Measurements from ENCODE around the gene MCEMP1. TPM values are rescaled to one million over a fixed set of nuclear protein-coding genes. Genes with fewer than 3 reads are reported as not detected.

The MCEMP1 gene
- total RNA-seq, 5 donors from 2014 or later (not counting 1 experiment from before 2014, with no cell fraction given) = 0.26 TPM; not detected in 4

GRCh38 chr19:7709932-7710460, 33.1 kb downstream of the MCEMP1 start:
- DNase-seq = no peak
- Histone ChIP-seq H3K4me1 (ENCODE audit: control insufficient read depth in 1 of 2, extremely low read depth in 1 of 2, insufficient read depth in 2 of 2, low read length in 2 of 2) (peaks cover 15 to 37% of the 10 kb centered on the region in 2 experiments), H3K36me3 (ENCODE audit: control insufficient read depth in 2 of 2, extremely low read depth in 1 of 2, insufficient read depth in 1 of 2, low read length in 1 of 2) (no peaks in the 10 kb centered on the region), H3K9me3 (no peaks in the 10 kb centered on the region), H3K4me3 (ENCODE audit: control insufficient read depth in 1 of 2, extremely low read depth in 1 of 2, low read length in 1 of 2) (no peak overlapping the region), H3K27me3 (replicated peaks in 1 of 2; ENCODE audit: control insufficient read depth in 2 of 2, extremely low read depth in 1 of 2, insufficient read depth in 2 of 2, low read length in 1 of 2) (peaks cover 0 to 9% of the 10 kb centered on the region in 2 experiments), H3K27ac (ENCODE audit: low read length) (no peak overlapping the region)
- Mint-ChIP-seq H3K36me3 (no peaks in the 10 kb centered on the region), H3K4me3 (no peak overlapping the region), H3K27me3 (no peaks in the 10 kb centered on the region), H3K27ac (no peak overlapping the region), H3K9me3 (no peaks in the 10 kb centered on the region), H3K4me1 (peaks cover 31 to 44% (median 43%) of the 10 kb centered on the region in 3 donors)
- WGBS (ENCODE audit: insufficient coverage) = 96% methylated on average over 3 of the region's 10 CpGs
- ChIA-PET CTCF (no interaction called here), POLR2A (no interaction called here)
- no peak for ATAC-seq (replicated peaks in 1 of 4)

GRCh38 chr19:7710616-7711015, 33.7 kb downstream of the MCEMP1 start:
- ChIA-PET CTCF (no interaction called here), POLR2A (no interaction called here)
- H3K4me3 ChIP-seq (ENCODE audit: control insufficient read depth in 1 of 2, extremely low read depth in 1 of 2, low read length in 1 of 2) = no peak overlapping the region
- Mint-ChIP-seq H3K9me3 (no peaks in the 10 kb centered on the region), H3K27ac (no peak overlapping the region), H3K4me3 (no peak overlapping the region), H3K27me3 (no peaks in the 10 kb centered on the region), H3K36me3 (no peaks in the 10 kb centered on the region), H3K4me1 (peaks cover 25 to 38% (median 37%) of the 10 kb centered on the region in 3 donors)
- no peak for ATAC-seq (replicated peaks in 1 of 4)
- peaks cover 0 to 9% of the 10 kb centered on the region in 2 experiments for H3K27me3 ChIP-seq (replicated peaks in 1 of 2; ENCODE audit: control insufficient read depth in 2 of 2, extremely low read depth in 1 of 2, insufficient read depth in 2 of 2, low read length in 1 of 2)
- 81% methylated on average over 5 of the region's 5 CpGs for WGBS (ENCODE audit: insufficient coverage)
- H3K27ac ChIP-seq (ENCODE audit: low read length) = no peak overlapping the region
- peaks cover 15 to 31% of the 10 kb centered on the region in 2 experiments for H3K4me1 ChIP-seq (ENCODE audit: control insufficient read depth in 1 of 2, extremely low read depth in 1 of 2, insufficient read depth in 2 of 2, low read length in 2 of 2)
- no peak for DNase-seq
- H3K9me3 ChIP-seq = no peaks in the 10 kb centered on the region
- H3K36me3 ChIP-seq (ENCODE audit: control insufficient read depth in 2 of 2, extremely low read depth in 1 of 2, insufficient read depth in 1 of 2, low read length in 1 of 2) = no peaks in the 10 kb centered on the region

DNA sequence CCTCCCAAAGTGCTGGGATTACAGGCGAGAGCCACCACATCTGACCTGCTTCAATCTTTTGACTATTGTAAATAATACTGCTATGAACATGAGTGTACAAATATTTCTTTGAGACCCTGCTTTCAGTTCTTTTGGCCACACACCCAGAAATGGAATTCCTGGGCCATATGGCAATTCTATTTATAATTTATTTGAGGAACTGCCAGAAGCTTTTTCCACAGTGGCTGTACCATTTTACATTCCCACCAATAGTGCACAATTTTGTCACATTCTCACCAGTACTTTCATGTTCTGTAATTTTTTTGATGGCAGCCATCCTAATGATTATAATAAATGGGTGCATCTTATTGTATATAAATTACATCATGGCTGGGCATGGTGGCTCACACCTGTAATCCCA, 38.8 kb downstream of the MCEMP1 start:
- DNase-seq (no peak), ATAC-seq (replicated peaks in 1 of 4) (no peak)
- Histone ChIP-seq H3K27ac (ENCODE audit: low read length) (no peak overlapping the region), H3K4me3 (ENCODE audit: control insufficient read depth in 1 of 2, extremely low read depth in 1 of 2, low read length in 1 of 2) (no peak overlapping the region), H3K27me3 (replicated peaks in 1 of 2; ENCODE audit: control insufficient read depth in 2 of 2, extremely low read depth in 1 of 2, insufficient read depth in 2 of 2, low read length in 1 of 2) (peaks cover 0 to 4% of the 10 kb centered on the region in 2 experiments), H3K9me3 (no peaks in the 10 kb centered on the region), H3K36me3 (ENCODE audit: control insufficient read depth in 2 of 2, extremely low read depth in 1 of 2, insufficient read depth in 1 of 2, low read length in 1 of 2) (no peaks in the 10 kb centered on the region), H3K4me1 (ENCODE audit: control insufficient read depth in 1 of 2, extremely low read depth in 1 of 2, insufficient read depth in 2 of 2, low read length in 2 of 2) (peaks cover 0 to 16% of the 10 kb centered on the region in 2 experiments)
- no CpG with 5 or more reads among the region's 1 CpG for WGBS (ENCODE audit: insufficient coverage)
- H3K4me1 Mint-ChIP-seq = peaks cover 6 to 15% (median 11%) of the 10 kb centered on the region in 3 donors
- ChIA-PET POLR2A (no interaction called here), CTCF (no interaction called here)
- no peak overlapping the region for H3K27ac Mint-ChIP-seq
- H3K9me3 Mint-ChIP-seq = peaks cover 0 to 4% (median 4%) of the 10 kb centered on the region in 3 donors
- no peaks in the 10 kb centered on the region for H3K27me3 Mint-ChIP-seq
- H3K36me3 Mint-ChIP-seq = no peaks in the 10 kb centered on the region
- no peak overlapping the region for H3K4me3 Mint-ChIP-seq

DNA sequence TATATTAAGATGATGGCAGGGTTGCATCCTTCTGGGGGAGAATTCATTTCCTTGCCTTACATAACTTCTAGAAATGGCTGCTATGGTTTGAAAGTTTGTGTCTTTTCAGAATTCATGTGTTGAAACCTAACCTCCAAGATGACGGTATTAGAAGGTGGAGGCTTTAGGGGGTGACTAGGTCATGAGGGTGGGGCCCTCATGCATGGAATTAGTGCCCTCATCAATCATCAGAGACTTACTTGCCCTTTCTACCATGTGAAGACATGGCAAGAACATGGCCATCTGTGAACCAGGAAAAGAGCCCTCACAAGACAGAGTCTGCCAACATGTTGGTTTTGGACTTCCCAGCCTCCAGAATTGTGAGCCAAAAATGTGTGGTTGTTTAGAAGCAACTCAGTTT, 39.9 kb downstream of the MCEMP1 start:
- H3K27ac Mint-ChIP-seq = no peak overlapping the region
- WGBS (ENCODE audit: insufficient coverage) = no CpG with 5 or more reads among the region's 1 CpG

GRCh38 chr19:7718668-7719067, 41.8 kb downstream of the MCEMP1 start:
- Histone ChIP-seq H3K4me1 (ENCODE audit: control insufficient read depth in 1 of 2, extremely low read depth in 1 of 2, insufficient read depth in 2 of 2, low read length in 2 of 2) (peaks cover 0 to 16% of the 10 kb centered on the region in 2 experiments), H3K36me3 (ENCODE audit: control insufficient read depth in 2 of 2, extremely low read depth in 1 of 2, insufficient read depth in 1 of 2, low read length in 1 of 2) (no peaks in the 10 kb centered on the region), H3K9me3 (no peaks in the 10 kb centered on the region), H3K27ac (ENCODE audit: low read length) (no peak overlapping the region), H3K4me3 (ENCODE audit: control insufficient read depth in 1 of 2, extremely low read depth in 1 of 2, low read length in 1 of 2) (no peak overlapping the region), H3K27me3 (replicated peaks in 1 of 2; ENCODE audit: control insufficient read depth in 2 of 2, extremely low read depth in 1 of 2, insufficient read depth in 2 of 2, low read length in 1 of 2) (peaks cover 0 to 8% of the 10 kb centered on the region in 2 experiments)
- ChIA-PET CTCF (no interaction called here), POLR2A (no interaction called here)
- ATAC-seq (replicated peaks in 1 of 4) (peak in 2 of 4 experiments; percentile 53 to 68), DNase-seq (peak in 10 of 35 experiments; percentile 6 to 45 (median 12))
- Mint-ChIP-seq H3K27ac (peak overlapping the region in 1 of 2 donors; percentile 52), H3K36me3 (no peaks in the 10 kb centered on the region), H3K27me3 (no peaks in the 10 kb centered on the region), H3K4me3 (peak overlapping the region in 2 of 3 donors; percentile 13 to 43), H3K9me3 (peaks cover 0 to 4% (median 4%) of the 10 kb centered on the region in 3 donors), H3K4me1 (peaks cover 6 to 14% (median 8%) of the 10 kb centered on the region in 3 donors)
- 80% methylated on average over 3 of the region's 8 CpGs for WGBS (ENCODE audit: insufficient coverage)

More for the DNA sequence above, 39.9 kb downstream of the MCEMP1 start:
- H3K4me1 ChIP-seq (ENCODE audit: control insufficient read depth in 1 of 2, extremely low read depth in 1 of 2, insufficient read depth in 2 of 2, low read length in 2 of 2) = peaks cover 0 to 16% of the 10 kb centered on the region in 2 experiments
- H3K27ac ChIP-seq (ENCODE audit: low read length) = no peak overlapping the region
- ChIA-PET POLR2A (no interaction called here), CTCF (no interaction called here)
- DNase-seq = no peak
- Mint-ChIP-seq H3K9me3 (peaks cover 0 to 4% (median 4%) of the 10 kb centered on the region in 3 donors), H3K4me3 (no peak overlapping the region), H3K36me3 (no peaks in the 10 kb centered on the region), H3K4me1 (peaks cover 6 to 14% (median 8%) of the 10 kb centered on the region in 3 donors), H3K27me3 (no peaks in the 10 kb centered on the region)
- H3K9me3 ChIP-seq = no peaks in the 10 kb centered on the region
- no peaks in the 10 kb centered on the region for H3K36me3 ChIP-seq (ENCODE audit: control insufficient read depth in 2 of 2, extremely low read depth in 1 of 2, insufficient read depth in 1 of 2, low read length in 1 of 2)
- no peak for ATAC-seq (replicated peaks in 1 of 4)
- H3K4me3 ChIP-seq (ENCODE audit: control insufficient read depth in 1 of 2, extremely low read depth in 1 of 2, low read length in 1 of 2) = no peak overlapping the region
- H3K27me3 ChIP-seq (replicated peaks in 1 of 2; ENCODE audit: control insufficient read depth in 2 of 2, extremely low read depth in 1 of 2, insufficient read depth in 2 of 2, low read length in 1 of 2) = peaks cover 0 to 4% of the 10 kb centered on the region in 2 experiments

DNA sequence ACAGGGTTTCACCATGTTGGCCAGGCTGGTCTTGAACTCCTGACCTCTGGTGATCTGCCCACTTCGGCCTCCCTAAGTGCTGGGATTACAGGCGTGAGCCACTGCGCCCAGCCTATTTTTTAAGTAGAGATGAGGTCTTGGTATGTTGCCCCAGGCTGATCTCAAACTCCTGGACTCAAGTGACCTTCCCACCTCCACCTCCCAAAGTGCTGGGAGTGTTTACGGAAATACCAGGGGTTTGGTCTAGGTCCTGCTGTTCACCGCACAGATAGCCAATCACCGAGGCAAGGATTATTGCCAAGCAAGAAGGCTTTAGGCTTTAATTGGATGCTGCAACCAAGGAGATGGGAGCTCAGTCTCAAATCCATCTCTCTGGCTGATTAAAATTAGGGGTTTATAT, 43.5 kb downstream of the MCEMP1 start:
- Mint-ChIP-seq H3K36me3 (no peaks in the 10 kb centered on the region), H3K4me3 (no peak overlapping the region), H3K27ac (no peak overlapping the region), H3K9me3 (peaks cover 0 to 4% (median 4%) of the 10 kb centered on the region in 3 donors), H3K4me1 (peaks cover 6 to 9% (median 8%) of the 10 kb centered on the region in 3 donors), H3K27me3 (peaks cover 0 to 2% of the 10 kb centered on the region in 2 donors)
- Histone ChIP-seq H3K4me1 (ENCODE audit: control insufficient read depth in 1 of 2, extremely low read depth in 1 of 2, insufficient read depth in 2 of 2, low read length in 2 of 2) (peaks cover 0 to 16% of the 10 kb centered on the region in 2 experiments), H3K27me3 (replicated peaks in 1 of 2; ENCODE audit: control insufficient read depth in 2 of 2, extremely low read depth in 1 of 2, insufficient read depth in 2 of 2, low read length in 1 of 2) (peaks cover 0 to 8% of the 10 kb centered on the region in 2 experiments), H3K9me3 (no peaks in the 10 kb centered on the region), H3K4me3 (ENCODE audit: control insufficient read depth in 1 of 2, extremely low read depth in 1 of 2, low read length in 1 of 2) (no peak overlapping the region), H3K27ac (ENCODE audit: low read length) (no peak overlapping the region), H3K36me3 (ENCODE audit: control insufficient read depth in 2 of 2, extremely low read depth in 1 of 2, insufficient read depth in 1 of 2, low read length in 1 of 2) (no peaks in the 10 kb centered on the region)
- DNase-seq = no peak
- ChIA-PET POLR2A (no interaction called here), CTCF (no interaction called here)
- WGBS (ENCODE audit: insufficient coverage) = no CpG with 5 or more reads among the region's 6 CpGs
- no peak for ATAC-seq (replicated peaks in 1 of 4)

Data from T-cell (primary cell).